DMS79 (cell line): ENCODE data around the gene RMI1.
"Not testable (repeated sequence)": the region's sequence is repeated elsewhere in the genome, so short reads cannot be mapped to it uniquely, and the experiment has no call there.

Experiments
- DNase-seq: peaks from one replicate; lab custom pipeline; 2025; lab: John Stamatoyannopoulos, UW

RMI1 gene

DNA sequence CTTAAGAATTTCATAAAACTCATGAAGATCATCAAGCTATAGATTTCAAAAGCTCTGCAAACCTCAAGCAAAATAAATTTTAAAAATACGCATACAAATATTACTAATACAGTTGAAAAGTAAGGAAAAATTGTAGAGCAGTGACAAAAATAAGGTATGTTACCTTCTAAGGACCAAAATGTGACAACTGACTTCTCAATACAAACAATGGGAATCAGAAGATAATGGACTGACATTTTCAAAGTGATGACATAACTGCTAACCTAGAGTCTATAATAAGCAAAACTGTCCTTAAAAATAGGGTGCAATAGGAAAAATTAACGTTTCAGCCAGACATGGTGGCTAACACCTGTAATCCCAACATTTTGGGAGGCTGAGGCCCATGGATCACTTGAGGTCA, 27.1 kb downstream of the RMI1 start:
- no peak for DNase-seq

DNA sequence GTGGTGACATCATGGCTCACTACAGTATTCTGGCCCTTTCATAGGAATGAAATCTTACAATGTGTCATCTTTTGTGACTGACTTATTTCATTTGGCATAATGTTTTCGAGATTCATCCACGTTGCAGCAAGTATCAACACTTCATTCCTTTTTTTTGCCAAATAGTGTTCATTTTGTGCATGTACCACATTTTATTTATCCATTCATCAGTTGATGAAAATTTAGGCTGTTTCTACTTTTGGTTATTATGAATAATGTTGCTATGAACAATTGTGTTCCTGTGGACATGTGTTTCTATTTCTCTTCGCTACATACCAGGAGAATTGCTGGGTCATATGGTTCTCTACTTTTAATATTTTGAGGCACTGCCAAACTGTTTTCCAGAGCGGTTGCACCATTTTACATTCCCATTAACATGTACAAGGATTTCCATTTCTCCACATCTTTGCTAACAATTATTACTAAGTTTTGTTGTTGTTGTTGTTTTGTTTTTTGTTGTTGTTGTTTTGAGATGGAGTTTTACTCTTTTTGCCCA, 43.5 kb downstream of the RMI1 start:
- DNase-seq, result no peak

- DNase-seq, result no peak
Observed at GRCh38 chr9:84027201-84027600, 46.6 kb downstream of the RMI1 start.

- DNase-seq, result no peak
Observed at GRCh38 chr9:84031534-84031933, 50.9 kb downstream of the RMI1 start.

DNA sequence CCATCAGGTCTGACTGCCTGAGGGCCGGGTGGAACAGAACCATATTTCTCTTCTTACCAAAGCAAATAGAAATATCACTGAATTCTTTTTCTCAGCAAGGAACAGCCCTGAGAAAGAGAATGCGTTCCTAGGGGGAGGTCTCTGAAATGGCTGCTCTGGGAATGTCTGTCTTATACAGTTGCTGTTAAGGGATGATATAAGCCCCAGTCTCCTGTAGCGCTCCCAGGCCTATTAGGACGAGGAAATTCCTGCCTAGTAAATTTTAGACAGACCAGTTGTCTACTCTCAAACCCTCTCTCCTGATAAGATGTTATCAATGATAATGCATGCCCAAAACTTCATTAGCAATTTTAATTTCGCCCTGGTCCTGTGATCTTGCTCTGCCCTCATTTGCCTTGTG, 61.3 kb downstream of the RMI1 start:
- not testable (repeated sequence) for DNase-seq

- DNase-seq, result no peak
Observed at GRCh38 chr9:84045481-84046097, 65.0 kb downstream of the RMI1 start.
